GM12878 (cell line): ENCODE data around the gene TOMM34. TPM values are rescaled to one million over a fixed set of nuclear protein-coding genes. Genes with fewer than 3 reads are reported as not detected.

ENCODE experiments used
- ATAC-seq: fragments of 200-7000 bp; cut with Tn5 transposase; 3 replicates; pipeline ENCODE4 v1.9.1; 2020; ENCODE audit warnings: mild to moderate bottlenecking, moderate library complexity
- BruUV-seq: library from RNA; stranded (reverse); fragments of 400-500 nt; replicated peaks from 2 replicates; lab custom pipeline; 2021; lab: Mats Ljungman, UMichigan
- CTCF ChIA-PET: fragments of 300-600 bp; sonication (Branson Sonifier 250); formaldehyde crosslinking; extraction: SDS; loops from one replicate; lab custom pipeline; 2021; ENCODE audit warnings: inconsistent platforms; lab: Yijun Ruan, JAX
- POLR2A ChIA-PET: fragments of 350-600 bp; formaldehyde crosslinking; extraction: SDS; loops from one replicate; lab custom pipeline; 2021; ENCODE audit warnings: inconsistent platforms; lab: Charles Lee
- RAD21 ChIA-PET: fragments of 300-600 bp; sonication (Branson Sonifier 250); formaldehyde crosslinking; loops from one replicate; lab custom pipeline; 2023; ENCODE audit warnings: antibody characterized with exemption; ENCODE audit not compliant: unreplicated experiment; lab: Charles Lee
- SMC1A ChIA-PET: fragments of 300-600 bp; sonication (Branson Sonifier 250); formaldehyde crosslinking; loops from one replicate; lab custom pipeline; 2023; ENCODE audit not compliant: unreplicated experiment, uncharacterized antibody; lab: Charles Lee
- DNase-seq: peaks from one replicate; pipeline ENCODE4 v3.0.0-alpha.2; 2011; ENCODE audit warnings: low read depth, low spot score
- FAIRE-seq: peaks from 3 replicates; lab custom pipeline; 2011; peaks lifted over from hg19 to GRCh38; lab: Jason Lieb, UNC
- H2AFZ ChIP-seq: 2 replicates; pipeline ENCODE4 v1.6.0; 2011; ENCODE audit warnings: low read depth, low read length, control low read depth; ENCODE audit not compliant: control insufficient read depth
- H3K27ac ChIP-seq: 2 replicates; pipeline ENCODE4 v1.5.1; 2011; ENCODE audit warnings: control low read depth; ENCODE audit not compliant: control insufficient read depth, insufficient read depth
- H3K27me3 ChIP-seq, 2 experiments: replicated peaks in 1 of 2; 2 replicates each; pipeline versions ENCODE4 v1.6.0 to v1.6.1; 2011; ENCODE audit warnings: low read length in 1 of 2; ENCODE audit not compliant: control insufficient read depth in 2 of 2, insufficient read depth in 2 of 2
- H3K36me3 ChIP-seq, 2 experiments: 2 replicates each; pipeline ENCODE4 v1.5.1; 2011; ENCODE audit warnings: low read length in 1 of 2; ENCODE audit not compliant: control insufficient read depth in 2 of 2, insufficient read depth in 2 of 2
- H3K4me1 ChIP-seq: 2 replicates; pipeline ENCODE4 v1.6.1; 2011; ENCODE audit warnings: mild to moderate bottlenecking, low read length, moderate library complexity, mixed read lengths; ENCODE audit not compliant: control insufficient read depth, insufficient read depth
- H3K4me2 ChIP-seq: 2 replicates; pipeline ENCODE4 v1.6.0; 2011; ENCODE audit warnings: control low read depth; ENCODE audit not compliant: control insufficient read depth, insufficient read depth
- H3K4me3 ChIP-seq: fragments of 200-600 bp; sonication (generic); 2 replicates; pipeline ENCODE4 v1.5.1; 2016
- H3K79me2 ChIP-seq: 2 replicates; pipeline ENCODE4 v1.6.0; 2011; ENCODE audit warnings: low read length; ENCODE audit not compliant: control insufficient read depth, insufficient read depth
- H3K9ac ChIP-seq: 2 replicates; pipeline ENCODE4 v1.8.0; 2011; ENCODE audit warnings: low read length, control low read depth, mixed read lengths; ENCODE audit not compliant: control insufficient read depth, insufficient read depth
- H3K9me3 ChIP-seq: replicated peaks from 3 replicates; pipeline ENCODE4 v1.5.1; 2011; ENCODE audit warnings: mild to moderate bottlenecking, low read length; ENCODE audit not compliant: control insufficient read depth, insufficient read depth
- H4K20me1 ChIP-seq: 2 replicates; pipeline ENCODE4 v1.6.0; 2011; ENCODE audit not compliant: control insufficient read depth, insufficient read depth
- BACH1 ChIP-seq: fragments of 450-650 bp; IDR thresholded peaks from 2 replicates; pipeline ENCODE4 v1.6.1; 2017; ENCODE audit warnings: mild to moderate bottlenecking, borderline replicate concordance
- CBX3 ChIP-seq: fragments of 200-600 bp; sonication (generic); IDR thresholded peaks from 2 replicates; pipeline ENCODE4 v1.6.1; 2016; ENCODE audit warnings: low read depth, borderline replicate concordance
- CHD2 ChIP-seq: IDR thresholded peaks from 2 replicates; pipeline ENCODE4 v1.6.1; 2011; ENCODE audit warnings: low read depth, low read length, improper control_type of control experiment, borderline replicate concordance
- NFYA ChIP-seq: IDR thresholded peaks from 2 replicates; pipeline ENCODE4 v1.6.1; 2011; ENCODE audit warnings: low read depth, mild to moderate bottlenecking, low read length, improper control_type of control experiment, borderline replicate concordance
- RCOR1 ChIP-seq: conservative IDR thresholded peaks from 2 replicates; pipeline ENCODE4 v1.6.1; 2012; ENCODE audit warnings: low read depth, low read length, improper control_type of control experiment
- RFX5 ChIP-seq: IDR thresholded peaks from 2 replicates; pipeline ENCODE4 v1.6.1; 2011; ENCODE audit warnings: low read depth, low read length, improper control_type of control experiment
- RUNX3 ChIP-seq: IDR thresholded peaks from 2 replicates; pipeline ENCODE4 v1.6.1; 2012; ENCODE audit warnings: low read length, inconsistent platforms
- TAF1 ChIP-seq: IDR thresholded peaks from 2 replicates; pipeline ENCODE4 v1.6.1; 2011; ENCODE audit warnings: mild to moderate bottlenecking, low read depth, low read length, borderline replicate concordance
- YBX1 ChIP-seq: fragments of 450-650 bp; IDR thresholded peaks from 2 replicates; pipeline ENCODE4 v1.6.1; 2016; ENCODE audit warnings: antibody characterized with exemption
- WGBS: methylation state at CpG from one replicate; pipeline ENCODE4 v1.1.6; 2016; ENCODE audit warnings: low lambda C conversion rate; ENCODE audit not compliant: insufficient replicate concordance, insufficient coverage; ENCODE audit errors: missing lambda C conversion rate; 5-methylcytosine and 5-hydroxymethylcytosine counted together
- in situ Hi-C: fragments of 300-500 bp; cut with MboI; formaldehyde crosslinking; loops from 9 replicates; pipeline ENCODE4 v1.14.3; 2018; ENCODE audit warnings: mixed read lengths
- intact Hi-C: fragments of 100-400 bp; cut with micrococcal nuclease; formaldehyde crosslinking; loops from one replicate; pipeline ENCODE4 v1.14.2; 2022; ENCODE audit not compliant: unreplicated experiment
- polyA plus RNA-seq, 11 experiments: library from polyadenylated mRNA; depleted of rRNA in 4 of 11; unstranded in 6 of 11; stranded (reverse) in 5 of 11; fragments of >200 nt; fragmentation: Nextera tagmentation in 4 of 11; fragmentation: Illumina TruSeq in 1 of 11; extraction: Ambion mirVana in 4 of 11; extraction: Trizol in 1 of 11; gene quantifications; 1 replicate in 1 of 11; 2 replicates in 10 of 11; pipeline versions ENCODE4 v1.2.1 to v1.2.3, GENCODE V29; 2011 to 2016; ENCODE audit warnings: inconsistent platforms in 2 of 11, missing spikeins in 2 of 11, low read depth in 1 of 11
- total RNA-seq, 4 experiments: library from RNA; depleted of rRNA in 3 of 4; stranded (reverse); fragments of >200 nt in 3 of 4; fragmentation: Illumina TruSeq in 1 of 4; extraction: Trizol in 1 of 4; gene quantifications; 2 replicates each; pipeline versions ENCODE4 v1.2.1 to v1.2.3, GENCODE V29; 2013 to 2021

TOMM34 gene
- total and polyA plus RNA-seq, 10 of the 15 experiments (the other 5 are each of a cell fraction or from before 2014, with no cell fraction given) = 14.0 to 73.8 (median 43.9) TPM

DNA sequence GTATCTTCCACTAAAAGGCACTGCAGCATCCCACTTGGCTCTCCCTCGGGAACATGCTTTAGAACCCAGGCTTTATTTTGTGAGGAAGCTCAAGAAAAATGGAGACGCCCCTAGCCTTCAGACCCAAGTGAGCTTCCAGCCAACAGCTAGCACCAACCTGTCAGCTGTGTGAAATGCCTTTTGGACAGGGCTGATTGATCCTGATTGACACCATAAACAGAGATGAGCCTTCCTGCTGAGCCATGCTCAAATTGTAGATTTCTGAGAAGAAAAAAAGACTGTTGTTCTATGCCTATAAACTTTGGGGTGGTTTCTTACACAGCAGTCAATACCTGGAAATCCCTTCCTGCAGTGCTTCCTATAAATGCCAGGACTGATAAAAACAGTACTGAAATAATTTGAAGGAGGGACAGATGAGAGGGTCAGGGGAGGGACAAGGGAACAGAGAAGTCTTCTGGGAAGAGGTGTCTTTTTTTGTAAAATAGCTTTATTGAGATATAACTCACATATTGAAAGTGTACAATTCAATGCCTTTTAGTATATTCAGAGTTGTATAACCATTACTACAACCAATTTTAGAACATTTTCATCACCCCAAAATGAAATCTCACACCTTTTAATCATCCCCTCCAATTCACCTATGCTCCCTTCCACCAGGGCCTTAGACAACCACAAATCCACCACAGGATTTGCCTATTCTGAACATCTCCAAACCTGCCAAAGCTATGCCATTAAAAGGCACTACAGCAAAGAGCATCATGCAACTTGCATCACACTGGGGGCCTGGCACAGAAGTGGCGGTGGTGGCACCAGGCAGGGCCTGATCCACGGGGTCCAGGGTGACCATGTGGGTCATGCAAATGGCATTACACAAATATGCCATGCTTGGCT lies 3.4 kb upstream of the TOMM34 start (continued):
- no peak for TF ChIP-seq TAF1

DNA sequence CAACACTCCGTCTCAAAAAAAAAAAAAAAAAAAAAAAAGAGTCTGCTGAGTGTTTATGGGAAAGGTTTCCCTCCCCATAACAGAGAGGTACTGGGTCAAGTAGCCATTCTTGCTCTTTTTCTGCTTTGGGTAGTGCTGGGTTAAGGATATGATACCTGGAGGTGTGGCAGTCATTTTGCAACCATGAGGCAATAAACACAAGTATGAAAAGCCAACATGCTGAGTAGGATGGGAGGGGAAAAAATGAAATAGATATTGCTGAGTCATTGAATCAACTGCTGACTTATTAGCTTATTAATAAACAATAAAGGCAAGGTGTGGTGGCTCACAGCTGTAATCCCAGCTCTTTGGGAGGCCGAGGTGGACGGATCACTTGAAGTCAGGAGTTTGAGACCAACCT lies 2.3 kb upstream of the TOMM34 start:
- CTCF ChIA-PET = interaction anchor here (1.3 to 3.4 kb wide), 4 partner anchors 9 to 133 kb away, joined by 3 to 11 read pairs (median 7); no protein-coding TSS in a partner anchor
- no peak for ATAC-seq
- H2AFZ ChIP-seq = no peak overlapping the region
- FAIRE-seq = no peak
- H3K36me3 ChIP-seq = peaks cover 0 to 9% of the 10 kb centered on the region in 2 experiments; a peak in 1 of 4 replicates
- 0 out of 2 replicates have a peak, but pooled peaks cover 3% of the 10 kb centered on the region for H4K20me1 ChIP-seq
- TF ChIP-seq RCOR1 = no peak
- no peak for TF ChIP-seq RUNX3
- no peak for TF ChIP-seq YBX1
- TF ChIP-seq BACH1 = peak; percentile 58; the same call in 1 of the 2 replicates
- no peak for TF ChIP-seq RFX5
- TF ChIP-seq NFYA = no peak
- TF ChIP-seq CHD2 = no peak
- TF ChIP-seq CBX3 = no peak
- TF ChIP-seq, all 136 proteins: peak for 1
- Histone ChIP-seq H3K4me3 (no peak overlapping the region), H3K27me3 (no peaks in the 10 kb centered on the region), H3K4me1 (peaks cover 22% of the 10 kb centered on the region), H3K9ac (no peak overlapping the region), H3K9me3 (no peaks in the 10 kb centered on the region), H3K79me2 (peaks cover 48% of the 10 kb centered on the region), H3K27ac (no peak overlapping the region), H3K4me2 (no peak overlapping the region)
- BruUV-seq = no TSS peak
- ChIA-PET RAD21 (no interaction called here), SMC1A (interaction anchor here (1.0 to 6.6 kb wide), 4 partner anchors 11 to 43 kb away, joined by 3 to 66 read pairs (median 3); no protein-coding TSS in a partner anchor), POLR2A (interaction anchor here (0.6 to 1.5 kb wide), 6 partner anchors 9 to 810 kb away, joined by 3 to 8 read pairs (median 4); no protein-coding TSS in a partner anchor)
- intact Hi-C loops = no loop called here
- no peak for DNase-seq
- WGBS = 100% methylated on average over 2 of the region's 3 CpGs
- in situ Hi-C loops = no loop called here
